ENCODE measurements around the gene TIMM22.
"Not testable (repeated sequence)": the region's sequence is repeated elsewhere in the genome, so short reads cannot be mapped to it uniquely, and the experiment has no call there.

Gene TIMM22

GRCh38 chr17:1039511-1040215, 42.7 kb downstream of the TIMM22 start:
- peak; percentile 31 for DNase-seq

GRCh38 chr17:1040216-1040600, 43.3 kb downstream of the TIMM22 start:
- peak; percentile 46 for DNase-seq

- DNase-seq: no peak
Measured at GRCh38 chr17:1041746-1042145, 44.8 kb downstream of the TIMM22 start.

GRCh38 chr17:1042486-1042885, 45.6 kb downstream of the TIMM22 start:
- DNase-seq: no peak

- peak; percentile 55 for DNase-seq
Measured at GRCh38 chr17:1043601-1044251, 46.8 kb downstream of the TIMM22 start.

- DNase-seq: not testable (repeated sequence)
Measured at GRCh38 chr17:1044387-1045009, 47.6 kb downstream of the TIMM22 start.

- DNase-seq: no peak
Measured at GRCh38 chr17:1045456-1045855, 48.5 kb downstream of the TIMM22 start.

- DNase-seq: peak; percentile 26
Measured at GRCh38 chr17:1047177-1047878, 50.4 kb downstream of the TIMM22 start.

- no peak for DNase-seq
Measured at GRCh38 chr17:1047879-1048470, 51.0 kb downstream of the TIMM22 start.

GRCh38 chr17:1048516-1049115, 51.7 kb downstream of the TIMM22 start:
- not testable (repeated sequence) for DNase-seq

GRCh38 chr17:1049446-1050225, 52.7 kb downstream of the TIMM22 start:
- DNase-seq: no peak

- DNase-seq: no peak
Measured at GRCh38 chr17:1050246-1050995, 53.5 kb downstream of the TIMM22 start.

- no peak for DNase-seq
Measured at GRCh38 chr17:1050996-1051925, 54.3 kb downstream of the TIMM22 start.

Data from fibroblast of skin of scalp (primary cell).